Heart left ventricle (tissue), 16 donors: ENCODE results near the gene ANKRD53. TPM values are rescaled to one million over a fixed set of nuclear protein-coding genes. Genes with fewer than 3 reads are reported as not detected.
"Not testable (repeated sequence)": the region's sequence is repeated elsewhere in the genome, so short reads cannot be mapped to it uniquely, and the experiment has no call there.

Experiments
- ATAC-seq, 4 donors: fragments of 200-7000 bp; cut with Tn5 transposase; one replicate each; pipeline ENCODE4 v1.9.1; 2020 to 2022; ENCODE audit warnings: moderate library complexity in 4 of 4, mild to moderate bottlenecking in 3 of 4, moderate number of reproducible peaks in 1 of 4
- DNase-seq, 5 donors: peaks; one replicate each; pipeline ENCODE4 v3.0.0-alpha.2; 2020
- H3K27ac ChIP-seq, 12 donors: fragments of 200-600 bp; sonication (generic) in 4 of 12; one replicate each; pipeline versions ENCODE4 v1.5.0 to v1.8.0; 2016 to 2022; ENCODE audit warnings: mild to moderate bottlenecking in 2 of 12
- H3K27me3 ChIP-seq, 9 donors: fragments of 200-600 bp; sonication (generic) in 2 of 9; one replicate each; pipeline versions ENCODE4 v1.5.1 to v1.8.0; 2016 to 2022; ENCODE audit warnings: mild to moderate bottlenecking in 3 of 9
- H3K36me3 ChIP-seq, 9 donors: fragments of 200-600 bp; sonication (generic) in 2 of 9; one replicate each; pipeline versions ENCODE4 v1.5.0 to v1.8.0; 2018 to 2022; ENCODE audit warnings: mild to moderate bottlenecking in 2 of 9
- H3K4me1 ChIP-seq, 12 donors: fragments of 200-600 bp; sonication (generic) in 4 of 12; one replicate each; pipeline versions ENCODE4 v1.5.0 to v1.8.0; 2016 to 2022; ENCODE audit warnings: mild to moderate bottlenecking in 3 of 12
- H3K4me3 ChIP-seq, 12 donors: fragments of 200-600 bp; sonication (generic) in 4 of 12; one replicate each; pipeline versions ENCODE4 v1.5.0 to v1.8.0; 2017 to 2022; ENCODE audit warnings: mild to moderate bottlenecking in 9 of 12, moderate library complexity in 4 of 12
- H3K9me3 ChIP-seq, 12 donors: fragments of 200-600 bp; sonication (generic) in 4 of 12; one replicate each; pipeline versions ENCODE4 v1.5.0 to v1.8.0; 2016 to 2022; ENCODE audit warnings: mild to moderate bottlenecking in 1 of 12
- CTCF ChIP-seq, 12 donors: fragments of 200-600 bp; sonication (generic) in 4 of 12; IDR thresholded peaks; one replicate each; pipeline versions ENCODE4 v1.5.0 to v1.8.0; 2018 to 2022; ENCODE audit warnings: antibody characterized with exemption in 12 of 12, mild to moderate bottlenecking in 5 of 12
- POLR2A ChIP-seq, 2 donors: fragments of 450-650 bp; IDR thresholded peaks; one replicate each; pipeline ENCODE4 v1.6.1; 2017; ENCODE audit warnings: antibody characterized with exemption in 2 of 2, mild to moderate bottlenecking in 2 of 2, moderate library complexity in 2 of 2
- WGBS, 4 donors: extraction: QIAGEN DNeasy Blood & Tissue Kit in 2 of 4; methylation state at CpG; one replicate each; pipeline versions ENCODE4 v1.1.5 to v1.1.7; 2013 to 2018; 5-methylcytosine and 5-hydroxymethylcytosine counted together
- intact Hi-C, 10 donors: fragments of 100-400 bp; cut with DNase I; formaldehyde crosslinking; loops; one replicate each; pipeline versions ENCODE4 v1.11.1 to v1.14.2; 2022
- polyA plus RNA-seq, 2 donors: library from polyadenylated mRNA; stranded (reverse); fragments of 200-250 nt; gene quantifications; one replicate each; pipeline ENCODE4 v1.2.3, GENCODE V29; 2013
- total RNA-seq, 9 donors: library from RNA; depleted of rRNA in 2 of 9; stranded (reverse); fragments of >200 nt in 2 of 9; fragmentation: NEBNext Ultra II Directional in 3 of 9; extraction: Animal tissue kit (Norgen Biotek cat#: 25700) in 3 of 9; gene quantifications; one replicate each; pipeline versions ENCODE4 v1.1.0 to v1.2.4, GENCODE V29; 2016 to 2023
- donor health status: ischemic (EF 13 %, LVEDD 7.1; RV severe dilation, severe dysfunction).
- donor health status: healthy with polysubstance abuse.
- donor health status: DM: no; HTN: yes; CAD: no.
- donor health status: DM: no; HTN: no; CAD: no.
- donor health status: ischemic (EF 25% LVEDD 6.9; RV normal size, moderate dysfunction).
- donor health status: ischemic (EF 25% LVEDD 5.7; RV mildly dilated, moderate dysfunction).
- donor health status: healthy.
- donor health status: DM: yes; HTN: yes; CAD: no.
- donor health status: ischemic (EF 35%, LVEDD 5.7; RV mildly dilated, moderate dysfunction).
- donor health status: nonischemic (EF 11% LVEDD 7.7; RV severe dilation, severe dysfunction).
- donor health status: DM: yes; HTN: yes; CAD: no.
- donor health status: PGD.
- donor health status: ischemic (EF 29% LVEDD 5.4; RV normal size, mild dysfunction).
- donor health status: nonischemic (EF 23%, LVEDD 6.1; RV moderate dilation, normal function).

The ANKRD53 gene
- total and polyA plus RNA-seq, 11 donors: 0.28 to 1.8 (median 0.44) TPM; not detected in 2

GRCh38 chr2:70994009-70994698, 15.7 kb downstream of the ANKRD53 start:
- H3K27ac ChIP-seq: peak overlapping the region; percentile 57 to 92 (median 86)
- H3K4me1 ChIP-seq: peaks cover 5 to 36% (median 21%) of the 10 kb centered on the region in 12 donors
- peak in 3 of 4 donors; percentile 20 to 44 (median 33) for ATAC-seq
- H3K36me3 ChIP-seq: peaks cover 2 to 40% (median 30%) of the 10 kb centered on the region in 9 donors
- H3K9me3 ChIP-seq: no peaks in the 10 kb centered on the region
- peak in 3 of 5 donors; percentile 36 to 71 (median 42) for DNase-seq
- peak overlapping the region; percentile 78 to 100 (median 98) for H3K4me3 ChIP-seq
- no peaks in the 10 kb centered on the region for H3K27me3 ChIP-seq
- TF ChIP-seq POLR2A (IDR thresholded peaks at IDR 0.05) (no peak), CTCF (IDR thresholded peaks at IDR 0.05) (no peak)
- intact Hi-C loops: no loop called here
- WGBS, 4 donors: 0 to 1% (median 1%) methylated on average over 28 to 49 of the region's 49 CpGs

DNA sequence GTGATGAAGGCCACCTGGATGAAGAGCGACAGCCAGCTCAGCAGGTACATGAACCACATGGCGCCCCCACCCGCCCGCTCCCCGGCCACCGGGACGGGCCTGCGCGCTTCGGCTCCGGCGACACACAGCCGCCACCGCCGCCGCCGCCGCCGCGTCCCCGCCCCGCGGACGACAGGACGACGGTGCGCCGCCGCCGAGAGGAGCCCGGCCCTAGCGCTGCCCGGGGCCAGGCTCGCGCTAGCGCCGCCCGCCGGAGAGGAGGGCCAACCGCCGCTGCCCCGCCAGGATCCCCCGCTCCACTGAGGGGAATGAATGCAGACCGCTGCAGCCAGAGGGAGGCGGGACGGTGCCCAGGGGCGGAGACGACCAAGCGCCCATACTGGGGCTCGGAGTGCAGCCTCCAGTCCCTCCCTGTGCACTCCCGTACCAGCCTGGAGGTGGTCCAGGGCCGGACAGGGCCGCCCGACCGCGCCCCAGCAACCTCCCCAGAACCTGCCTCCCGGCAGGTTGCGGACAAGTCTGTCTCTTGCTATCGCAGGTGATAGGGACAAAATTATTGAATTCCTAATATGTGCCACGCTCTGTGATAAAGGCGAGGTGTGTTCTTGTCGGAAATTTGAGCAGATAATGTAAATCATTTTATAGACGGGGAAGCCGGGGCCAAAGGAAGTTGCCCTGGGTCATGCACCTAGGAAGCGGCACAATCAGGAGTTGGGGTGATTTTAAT, 16.4 kb downstream of the ANKRD53 start, which contains the start of gene TEX261:
Gene TEX261, minus strand, starts transcription at position 175 of the 727 bp plus-strand sequence. Its CDS starts 116 bp downstream, at position 59.
- Histone ChIP-seq H3K4me1 (peaks cover 5 to 30% (median 21%) of the 10 kb centered on the region in 12 donors), H3K27ac (peak within 1 kb of the TSS; percentile 57 to 92 (median 86)), H3K9me3 (no peaks in the 10 kb centered on the region), H3K36me3 (peaks cover 2 to 33% (median 23%) of the 10 kb centered on the region in 9 donors), H3K4me3 (peak within 1 kb of the TSS; percentile 78 to 100 (median 98)), H3K27me3 (no peaks in the 10 kb centered on the region)
- 0 to 2% (median 0%) methylated on average over 17 to 65 of the region's 65 CpGs for WGBS, 4 donors
- TF ChIP-seq CTCF (IDR thresholded peaks at IDR 0.05) (peak; percentile 49 to 97 (median 74)), POLR2A (IDR thresholded peaks at IDR 0.05) (peak in 1 of 2 donors; percentile 29)
- intact Hi-C loops: no loop called here
- peak; percentile 90 to 95 (median 93) for DNase-seq
- ATAC-seq: peak; percentile 96 to 99 (median 98)

- DNase-seq: no peak
- no peak for TF ChIP-seq POLR2A (IDR thresholded peaks at IDR 0.05)
- TF ChIP-seq CTCF (IDR thresholded peaks at IDR 0.05): peak in 3 of 12 donors; percentile 15 to 24 (median 21)
These were observed 16.9 kb downstream of the ANKRD53 start for GRCh38 chr2:70995426-70995729.

DNA sequence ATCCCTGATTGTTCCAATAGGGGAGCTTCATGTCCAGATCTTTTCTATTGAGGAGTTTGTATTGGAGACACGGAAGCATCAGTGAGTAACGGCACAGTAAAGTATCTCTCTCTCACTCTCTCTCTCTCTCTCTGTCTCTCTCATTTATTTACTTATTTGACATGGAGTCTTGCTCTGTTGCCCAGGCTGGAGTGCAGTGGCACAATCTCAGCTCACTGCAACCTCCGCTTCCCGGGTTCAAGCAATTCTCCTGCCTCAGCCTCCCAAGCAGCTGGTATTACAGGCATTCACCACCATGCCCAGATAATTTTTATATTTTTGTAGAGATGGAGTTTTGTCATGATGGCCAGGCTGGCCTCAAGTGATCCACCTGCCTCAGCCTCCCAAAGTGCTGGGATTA, 20.5 kb downstream of the ANKRD53 start:
- WGBS, 4 donors: 80 to 89% (median 89%) methylated on average over 4 of the region's 4 CpGs
- ATAC-seq, H3K9me3 ChIP-seq, H3K36me3 ChIP-seq, H3K27ac ChIP-seq, intact Hi-C loops, H3K4me3 ChIP-seq, H3K27me3 ChIP-seq: not testable (repeated sequence)
- peak in 1 of 5 donors; percentile 1 for DNase-seq
- peaks cover 0 to 20% (median 11%) of the 10 kb centered on the region in 12 donors for H3K4me1 ChIP-seq

More at GRCh38 chr2:70995426-70995729, 16.9 kb downstream of the ANKRD53 start:
- intact Hi-C loops: no loop called here
- H3K9me3 ChIP-seq: no peaks in the 10 kb centered on the region
- no peaks in the 10 kb centered on the region for H3K27me3 ChIP-seq
- WGBS, 4 donors: 3 to 5% (median 4%) methylated on average over 11 of the region's 11 CpGs
- peaks cover 5 to 30% (median 21%) of the 10 kb centered on the region in 12 donors for H3K4me1 ChIP-seq
- H3K4me3 ChIP-seq: peak overlapping the region; percentile 78 to 100 (median 98)
- H3K27ac ChIP-seq: peak overlapping the region in 8 of 12 donors; percentile 24 to 92 (median 83)
- peaks cover 2 to 28% (median 18%) of the 10 kb centered on the region in 9 donors for H3K36me3 ChIP-seq
- peak in 3 of 4 donors; percentile 1 to 45 (median 25) for ATAC-seq
